GM19328 (cell line): Measurements from ENCODE around the gene HCAR3.
"Not testable (repeated sequence)": the region's sequence is repeated elsewhere in the genome, so short reads cannot be mapped to it uniquely, and the experiment has no call there.

ENCODE experiments used
- ATAC-seq: cut with Tn5 transposase; IDR thresholded peaks from one replicate; pipeline ENCODE4 v1.9.1; 2021; ENCODE audit warnings: mild to moderate bottlenecking, moderate library complexity; ENCODE audit not compliant: unreplicated experiment

The HCAR3 gene

GRCh38 chr12:122724641-122725243, 8.1 kb upstream of the HCAR3 start:
- no peak for ATAC-seq

- no peak for ATAC-seq
Measured at GRCh38 chr12:122722387-122722786, 5.8 kb upstream of the HCAR3 start.

DNA sequence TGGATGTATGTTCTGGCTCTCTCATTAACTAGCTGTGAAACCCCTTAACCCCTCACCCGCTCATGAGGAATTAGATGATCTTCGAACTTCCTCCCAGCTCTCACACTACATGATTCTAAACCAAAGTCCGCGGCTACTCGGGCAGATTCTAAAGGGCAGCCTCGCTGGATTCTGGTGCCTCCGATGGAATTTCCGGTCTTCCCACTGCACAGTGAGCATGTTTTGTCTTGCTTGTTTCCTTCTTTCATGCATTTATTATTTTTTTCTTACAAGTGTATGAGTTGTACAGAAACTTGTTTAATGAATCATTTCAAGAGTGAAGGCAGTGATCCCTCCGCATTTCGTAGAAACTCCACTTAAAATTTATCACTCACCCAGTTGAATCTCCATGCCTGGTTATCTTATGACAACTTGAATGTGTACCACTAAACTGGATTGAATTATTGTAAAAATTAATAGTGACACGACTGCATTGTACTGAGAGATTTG, 4.5 kb upstream of the HCAR3 start:
- ATAC-seq, result no peak

GRCh38 chr12:122715211-122715610, 1.4 kb downstream of the HCAR3 start:
- not testable (repeated sequence) for ATAC-seq

DNA sequence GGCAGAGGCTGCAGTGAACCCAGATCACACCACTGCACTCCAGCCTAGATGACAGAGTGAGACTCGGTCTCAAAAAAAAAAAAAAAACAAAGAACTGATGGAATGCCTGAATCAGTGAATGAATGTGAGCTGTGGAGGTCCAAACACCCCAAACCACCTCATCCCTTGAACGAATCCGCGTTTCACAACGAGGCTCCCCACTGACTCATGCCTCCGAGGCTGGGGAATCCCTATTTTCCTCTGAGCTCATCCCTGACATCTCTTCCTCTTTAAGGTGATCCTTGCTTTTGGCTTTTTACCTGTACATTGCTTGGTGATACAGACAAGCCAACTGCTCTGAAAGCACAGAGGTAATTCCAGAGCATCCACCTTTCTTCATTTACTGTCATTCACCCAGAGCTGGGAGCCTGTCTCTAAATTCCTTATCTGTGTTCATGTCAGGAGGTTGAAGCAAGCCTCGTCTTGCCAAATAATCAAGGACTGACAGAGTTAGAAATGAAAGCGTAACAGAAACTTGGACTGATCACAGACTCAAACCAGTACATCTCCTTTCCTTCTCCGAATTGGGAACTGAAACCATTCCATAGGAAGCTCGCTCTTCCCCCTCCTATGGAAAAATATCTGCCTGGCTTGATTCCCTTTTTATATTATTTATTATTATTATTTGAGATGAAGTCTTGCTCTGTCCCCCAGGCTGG, 3.0 kb downstream of the HCAR3 start:
- ATAC-seq, result not testable (repeated sequence)

- ATAC-seq, result not testable (repeated sequence)
Measured at GRCh38 chr12:122711266-122711665, 5.3 kb downstream of the HCAR3 start.

GRCh38 chr12:122710341-122710740, 6.3 kb downstream of the HCAR3 start:
- not testable (repeated sequence) for ATAC-seq

DNA sequence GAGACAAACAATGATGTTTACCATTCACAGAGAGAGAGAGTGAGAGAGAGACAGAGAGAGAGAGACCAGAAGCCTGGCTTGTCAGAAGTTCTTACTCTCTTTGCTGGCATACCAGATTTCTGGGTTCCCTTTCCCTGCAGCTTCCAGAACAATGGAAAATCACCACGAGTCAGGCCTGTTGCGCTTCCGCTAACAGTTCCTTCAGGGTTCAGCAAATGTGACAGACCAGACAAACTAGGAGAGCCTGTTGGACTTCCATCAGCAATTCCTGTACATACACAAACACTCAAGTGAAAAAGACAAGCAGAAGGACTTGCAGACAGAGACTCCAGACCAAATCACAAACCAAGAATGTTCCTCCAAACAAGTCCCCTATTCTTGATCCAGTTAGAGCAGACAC, 7.3 kb downstream of the HCAR3 start:
- not testable (repeated sequence) for ATAC-seq

DNA sequence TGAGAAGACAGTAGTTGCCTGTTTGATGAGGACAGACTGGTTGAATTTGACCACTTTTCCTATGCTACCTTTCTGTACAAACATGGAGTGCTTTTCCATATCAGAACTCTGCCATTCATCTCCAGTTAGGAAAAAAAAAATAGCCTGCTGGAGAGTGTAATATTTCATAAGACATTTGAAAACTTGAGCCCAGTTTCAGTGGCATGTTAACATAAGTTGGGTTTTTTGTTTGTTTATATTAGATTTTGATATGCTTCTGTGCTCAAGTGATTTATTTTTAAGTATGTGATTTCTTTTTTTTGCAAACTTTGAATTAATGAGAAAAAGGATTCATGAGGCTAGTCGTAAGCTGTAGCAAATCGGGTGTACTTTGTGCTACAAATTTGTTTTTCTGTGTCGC, 12.8 kb downstream of the HCAR3 start:
- ATAC-seq, result not testable (repeated sequence)

- not testable (repeated sequence) for ATAC-seq
Measured at GRCh38 chr12:122702890-122703611, 13.6 kb downstream of the HCAR3 start, which contains the start of gene HCAR2. TSS of gene HCAR2 (minus strand) at chr12:122703357. CDS start at chr12:122703283, 74 bp downstream.

- not testable (repeated sequence) for ATAC-seq
Measured at GRCh38 chr12:122701481-122701880, 15.1 kb downstream of the HCAR3 start.

DNA sequence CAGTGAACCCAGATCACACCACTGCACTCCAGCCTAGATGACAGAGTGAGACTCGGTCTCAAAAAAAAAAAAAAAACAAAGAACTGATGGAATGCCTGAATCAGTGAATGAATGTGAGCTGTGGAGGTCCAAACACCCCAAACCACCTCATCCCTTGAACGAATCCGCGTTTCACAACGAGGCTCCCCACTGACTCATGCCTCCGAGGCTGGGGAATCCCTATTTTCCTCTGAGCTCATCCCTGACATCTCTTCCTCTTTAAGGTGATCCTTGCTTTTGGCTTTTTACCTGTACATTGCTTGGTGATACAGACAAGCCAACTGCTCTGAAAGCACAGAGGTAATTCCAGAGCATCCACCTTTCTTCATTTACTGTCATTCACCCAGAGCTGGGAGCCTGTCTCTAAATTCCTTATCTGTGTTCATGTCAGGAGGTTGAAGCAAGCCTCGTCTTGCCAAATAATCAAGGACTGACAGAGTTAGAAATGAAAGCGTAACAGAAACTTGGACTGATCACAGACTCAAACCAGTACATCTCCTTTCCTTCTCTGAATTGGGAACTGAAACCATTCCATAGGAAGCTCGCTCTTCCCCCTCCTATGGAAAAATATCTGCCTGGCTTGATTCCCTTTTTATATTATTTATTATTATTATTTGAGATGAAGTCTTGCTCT, 16.4 kb downstream of the HCAR3 start:
- not testable (repeated sequence) for ATAC-seq

DNA sequence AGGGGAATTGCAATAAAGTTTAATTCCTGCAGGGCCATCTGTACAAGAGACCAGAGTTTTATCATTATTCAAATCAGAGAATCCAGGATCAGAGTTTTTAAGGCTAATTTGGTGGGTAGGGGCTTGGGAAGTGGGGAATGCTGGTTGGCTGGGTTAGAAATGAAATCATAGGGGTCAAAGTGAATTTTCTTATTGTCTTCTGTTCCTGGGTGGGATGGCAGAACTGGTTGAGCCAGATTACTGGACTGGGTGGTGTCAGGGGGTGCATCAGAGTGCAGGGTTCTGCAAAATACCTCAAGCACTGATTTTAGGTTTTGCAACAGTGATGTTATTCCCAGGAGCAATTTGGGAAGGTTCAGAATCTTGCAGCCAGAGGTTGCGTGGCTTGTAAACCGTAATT, 19.7 kb downstream of the HCAR3 start:
- ATAC-seq, result not testable (repeated sequence)

- ATAC-seq, result no peak
Measured at GRCh38 chr12:122691566-122691965, 25.0 kb downstream of the HCAR3 start.

DNA sequence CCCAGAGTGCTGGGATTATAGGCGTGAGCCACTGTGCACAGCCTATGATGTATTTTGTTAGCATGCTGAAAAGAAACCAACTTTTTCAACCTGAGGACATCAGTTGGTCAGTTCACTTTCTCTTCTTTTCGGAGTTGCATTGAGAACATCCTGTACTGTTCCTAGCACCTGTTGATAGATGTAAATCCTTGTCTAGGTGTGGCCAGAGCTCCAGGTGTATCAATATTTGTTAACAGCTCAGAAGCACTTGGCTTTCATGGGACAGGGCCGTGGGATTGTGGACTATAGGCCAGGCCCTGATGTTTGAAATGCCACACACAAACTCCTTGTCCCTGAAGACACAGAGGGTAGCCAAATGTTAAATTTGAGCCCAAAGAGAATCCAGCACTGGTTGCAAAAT, 28.3 kb downstream of the HCAR3 start:
- no peak for ATAC-seq

GRCh38 chr12:122687086-122687485, 29.5 kb downstream of the HCAR3 start:
- no peak for ATAC-seq

DNA sequence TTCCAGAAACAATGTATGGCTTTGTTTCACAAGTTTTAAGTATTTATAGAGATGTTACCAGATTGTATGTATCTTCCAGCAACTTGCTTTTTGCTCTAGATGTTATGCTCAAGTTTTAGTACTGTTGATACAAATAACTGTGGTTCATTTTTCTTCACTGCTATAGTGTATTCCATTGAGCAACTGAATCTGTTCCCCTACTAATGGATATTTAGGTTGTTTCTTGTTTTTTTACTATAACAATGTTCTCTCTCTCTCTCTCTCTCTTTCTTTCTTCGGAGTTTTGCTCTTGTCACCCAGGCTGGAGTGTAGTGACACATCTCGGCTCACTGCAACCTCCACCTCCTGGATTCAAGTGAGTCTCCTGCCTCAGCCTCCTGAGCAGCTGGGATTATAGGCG, 30.1 kb downstream of the HCAR3 start:
- no peak for ATAC-seq

GRCh38 chr12:122684297-122684813, 32.3 kb downstream of the HCAR3 start:
- ATAC-seq, result no peak

- ATAC-seq, result no peak
Measured at GRCh38 chr12:122681814-122682213, 34.8 kb downstream of the HCAR3 start.

DNA sequence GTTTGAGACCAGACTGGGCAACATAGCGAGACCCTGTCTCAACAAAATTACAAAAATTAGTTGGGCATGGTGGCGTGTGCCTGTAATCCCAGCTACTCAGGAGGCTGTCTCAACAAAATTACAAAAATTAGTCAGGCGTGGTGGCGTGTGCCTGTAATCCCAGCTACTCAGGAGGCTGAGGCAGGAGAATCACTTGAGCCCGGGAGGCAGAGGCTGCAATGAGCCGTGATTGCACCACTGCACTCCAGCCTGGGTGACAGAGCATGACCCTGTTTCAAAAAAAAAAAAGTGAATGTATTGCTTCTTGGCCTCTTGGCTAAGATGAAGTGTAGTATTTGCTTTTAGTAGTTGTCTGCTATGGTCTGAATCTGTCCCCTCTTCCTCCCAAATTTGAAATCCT, 35.6 kb downstream of the HCAR3 start:
- not testable (repeated sequence) for ATAC-seq

- not testable (repeated sequence) for ATAC-seq
Measured at GRCh38 chr12:122676781-122677180, 39.8 kb downstream of the HCAR3 start.
